ENCODE measurements around the gene LMBR1. TPM values are rescaled to one million over a fixed set of nuclear protein-coding genes. Genes with fewer than 3 reads are reported as not detected.
"Not testable (repeated sequence)": the region's sequence is repeated elsewhere in the genome, so short reads cannot be mapped to it uniquely, and the experiment has no call there.

The LMBR1 gene, protein sequence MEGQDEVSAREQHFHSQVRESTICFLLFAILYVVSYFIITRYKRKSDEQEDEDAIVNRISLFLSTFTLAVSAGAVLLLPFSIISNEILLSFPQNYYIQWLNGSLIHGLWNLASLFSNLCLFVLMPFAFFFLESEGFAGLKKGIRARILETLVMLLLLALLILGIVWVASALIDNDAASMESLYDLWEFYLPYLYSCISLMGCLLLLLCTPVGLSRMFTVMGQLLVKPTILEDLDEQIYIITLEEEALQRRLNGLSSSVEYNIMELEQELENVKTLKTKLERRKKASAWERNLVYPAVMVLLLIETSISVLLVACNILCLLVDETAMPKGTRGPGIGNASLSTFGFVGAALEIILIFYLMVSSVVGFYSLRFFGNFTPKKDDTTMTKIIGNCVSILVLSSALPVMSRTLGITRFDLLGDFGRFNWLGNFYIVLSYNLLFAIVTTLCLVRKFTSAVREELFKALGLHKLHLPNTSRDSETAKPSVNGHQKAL
- 19.5 TPM for polyA plus RNA-seq (2013, experiment 1 of 2; ENCODE audit: insufficient read length)
- polyA plus RNA-seq (2013, experiment 2 of 2; ENCODE audit: insufficient read length), result 19.7 TPM

DNA sequence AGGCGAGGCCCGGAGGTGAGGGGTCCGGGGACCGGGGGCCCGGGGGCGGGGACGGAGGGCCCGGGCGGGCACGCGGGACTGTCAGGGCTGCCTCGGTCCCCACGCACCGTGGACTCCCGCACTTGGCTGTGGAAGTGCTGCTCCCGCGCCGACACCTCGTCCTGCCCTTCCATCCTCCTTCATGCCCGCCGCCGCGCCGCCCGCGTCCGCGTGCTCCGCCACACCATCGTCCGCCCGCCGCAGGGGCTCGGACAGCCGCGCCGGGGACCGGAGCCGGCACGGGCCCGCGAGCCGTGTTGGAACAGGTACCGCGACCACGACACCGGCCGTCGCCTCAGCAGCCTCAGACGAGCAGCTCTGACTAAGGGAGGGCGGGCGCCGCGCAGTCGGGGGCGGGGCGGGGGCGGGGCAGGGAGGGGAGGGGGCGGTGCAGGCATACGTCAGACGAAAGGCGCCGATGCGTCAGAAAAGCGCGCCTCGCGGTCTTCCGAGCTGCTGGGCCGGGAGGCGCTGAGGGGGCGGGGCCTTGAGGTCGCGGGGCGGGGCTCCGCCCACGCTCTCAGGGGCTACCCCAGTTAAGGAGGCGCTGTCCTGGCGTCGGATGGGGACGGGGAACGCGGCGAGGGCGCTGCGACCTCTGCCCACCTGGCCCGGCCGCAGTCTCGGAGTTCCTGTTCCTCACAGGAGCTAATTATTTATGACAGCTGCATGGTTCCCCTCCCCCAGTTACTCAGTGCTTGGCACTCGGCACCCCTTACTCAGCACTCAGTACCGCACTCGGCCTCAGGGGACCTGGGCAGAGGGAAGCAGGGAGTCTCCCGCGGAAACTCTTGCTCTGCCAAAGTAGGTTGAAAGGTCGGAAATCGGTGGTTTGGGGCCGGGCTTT is at the start of gene LMBR1:
Gene LMBR1, minus strand, starts transcription at position 363 of the 886 bp plus-strand sequence. Its CDS starts 190 bp downstream, at position 173.
- DNase-seq, result peak; percentile 90

DNA sequence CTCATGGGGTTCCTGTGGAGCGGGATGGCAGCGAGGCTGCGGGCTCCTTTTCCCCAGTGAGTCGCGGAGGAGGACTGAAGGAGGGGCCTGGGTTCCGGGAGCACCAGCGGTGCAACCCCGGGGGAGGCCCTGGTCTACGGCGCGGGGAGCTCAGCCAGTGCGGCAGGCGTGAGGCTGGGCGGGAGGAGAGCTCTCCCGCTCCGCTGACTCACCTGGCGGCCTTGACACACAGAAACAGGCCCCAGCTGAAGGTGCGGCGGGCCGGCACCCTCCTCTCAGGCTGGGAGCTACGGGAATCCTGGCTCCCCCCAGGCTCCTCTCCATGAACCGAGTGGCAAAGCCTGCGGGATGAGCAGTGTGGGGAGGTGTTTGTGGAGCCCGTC is 49.7 kb upstream of the LMBR1 start:
- no peak for DNase-seq

DNA sequence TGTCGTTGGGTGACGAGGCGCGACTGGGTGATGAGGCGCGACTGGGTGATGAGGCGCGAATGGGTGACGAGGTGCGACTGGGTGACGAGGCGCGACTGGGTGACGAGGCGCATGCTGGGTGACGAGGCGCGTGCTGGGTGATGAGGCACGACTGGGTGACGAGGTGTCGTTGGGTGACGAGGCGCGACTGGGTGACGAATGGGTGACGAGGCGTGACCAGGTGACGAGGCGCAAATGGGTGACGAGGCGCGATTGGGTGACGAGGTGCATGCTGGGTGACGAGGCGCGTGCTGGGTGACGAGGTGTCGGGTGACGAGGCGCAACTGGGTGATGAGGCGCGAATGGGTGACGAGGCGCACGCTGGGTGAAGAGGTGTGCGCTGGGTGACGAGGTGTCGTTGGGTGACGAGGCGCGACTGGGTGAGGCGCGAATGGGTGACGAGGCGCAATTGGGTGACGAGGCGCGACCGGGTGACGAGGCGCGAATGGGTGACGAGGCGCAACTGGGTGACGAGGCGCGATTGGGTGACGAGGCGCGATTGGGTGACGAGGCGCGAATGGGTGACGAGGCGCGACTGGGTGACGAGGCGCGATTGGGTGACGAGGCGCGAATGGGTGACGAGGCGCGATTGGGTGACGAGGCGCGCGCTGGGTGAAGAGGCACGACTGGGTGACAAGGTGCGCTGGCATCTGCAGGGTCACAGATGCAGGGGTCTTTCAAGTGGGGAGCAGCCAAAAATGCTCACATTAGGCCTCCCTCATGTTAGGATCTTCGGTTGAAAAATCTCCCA is 48.6 kb upstream of the LMBR1 start:
- DNase-seq, result no peak

DNA sequence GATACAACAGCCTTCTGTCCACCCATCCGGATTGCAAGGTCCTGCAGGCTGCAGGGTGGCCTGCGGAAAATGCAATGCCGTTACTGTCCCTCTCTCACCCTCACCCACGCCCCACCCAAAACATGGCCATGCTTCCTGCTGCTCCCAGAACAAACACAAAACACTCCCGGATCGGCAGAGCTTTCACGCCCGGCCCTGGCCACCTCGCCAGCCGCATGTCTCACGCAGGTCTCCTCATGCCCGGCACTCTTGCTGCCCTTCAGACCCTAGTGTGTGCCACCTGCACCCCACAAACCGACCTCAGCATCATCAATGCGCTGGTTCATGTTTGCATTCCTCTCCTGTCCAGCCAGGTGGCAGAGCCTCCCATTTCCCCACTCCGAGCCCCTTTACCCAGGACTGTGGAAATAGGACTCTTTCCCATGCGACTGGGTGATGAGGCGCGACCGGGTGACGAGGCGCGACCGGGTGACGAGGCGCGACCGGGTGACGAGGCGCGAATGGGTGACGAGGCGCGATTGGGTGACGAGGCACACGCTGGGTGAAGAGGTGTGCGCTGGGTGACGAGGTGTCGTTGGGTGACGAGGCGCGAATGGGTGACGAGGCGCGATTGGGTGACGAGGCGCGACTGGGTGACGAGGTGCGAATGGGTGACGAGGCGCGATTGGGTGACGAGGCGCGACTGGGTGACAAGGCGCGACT is 47.6 kb upstream of the LMBR1 start:
- no peak for DNase-seq

DNA sequence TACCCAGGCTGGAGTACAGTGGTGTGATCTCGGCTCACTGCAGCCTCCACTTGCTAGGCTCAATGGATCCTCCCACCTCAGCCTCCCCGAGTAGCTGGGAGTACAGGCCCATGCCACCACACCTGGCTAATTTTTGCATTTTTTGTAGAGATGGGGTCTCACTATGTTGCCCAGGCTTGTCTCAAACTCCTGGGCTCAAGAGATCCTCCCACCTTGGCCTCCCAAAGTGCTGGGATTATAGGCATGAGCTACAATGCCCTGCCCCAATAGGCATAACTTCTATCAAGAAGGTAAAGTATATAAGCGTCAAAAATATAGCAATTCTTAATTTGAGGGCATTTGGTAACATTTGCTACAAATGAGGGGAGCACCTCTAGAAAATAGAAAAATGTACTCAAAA is 43.8 kb upstream of the LMBR1 start:
- DNase-seq, result not testable (repeated sequence)

DNA sequence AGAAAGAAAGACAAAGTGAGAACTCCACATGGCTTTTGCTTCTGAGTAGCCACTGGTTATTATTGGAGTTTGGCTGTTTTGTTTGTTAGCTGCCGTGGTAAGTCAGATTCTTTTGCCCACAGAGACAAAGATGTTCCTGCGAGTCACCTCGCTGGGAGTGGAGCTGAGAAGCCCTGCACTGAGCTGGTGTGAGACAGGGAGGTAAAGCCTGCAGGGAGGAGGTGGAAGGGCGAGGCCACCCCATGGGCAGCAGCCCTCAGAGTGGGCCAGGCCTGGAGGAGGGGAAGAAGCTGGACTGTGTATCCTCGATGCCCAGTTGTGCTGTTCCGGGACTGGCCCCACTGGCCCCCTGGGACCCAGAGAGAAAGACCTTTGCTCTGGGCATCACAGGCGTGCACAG is 42.3 kb upstream of the LMBR1 start:
- no peak for DNase-seq

DNA sequence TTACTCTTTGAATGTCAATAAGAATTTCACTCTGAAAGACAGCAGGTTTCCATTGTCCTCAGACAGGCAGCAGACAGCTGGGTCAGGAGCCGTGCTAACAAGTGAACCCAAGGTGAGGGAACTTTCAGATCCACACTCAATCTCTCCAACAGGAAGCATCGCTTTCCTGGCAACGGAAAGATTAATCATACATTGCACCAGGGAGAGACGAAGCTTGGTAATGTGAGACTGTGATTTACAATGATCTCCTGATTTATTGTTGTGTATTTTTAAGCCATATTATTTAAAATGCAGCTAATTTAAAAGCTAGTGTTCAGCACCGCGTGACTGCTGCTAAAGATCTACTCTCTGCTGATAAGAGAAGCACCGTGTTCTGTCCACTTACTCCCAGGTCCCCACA is 39.0 kb upstream of the LMBR1 start:
- DNase-seq, result no peak

DNA sequence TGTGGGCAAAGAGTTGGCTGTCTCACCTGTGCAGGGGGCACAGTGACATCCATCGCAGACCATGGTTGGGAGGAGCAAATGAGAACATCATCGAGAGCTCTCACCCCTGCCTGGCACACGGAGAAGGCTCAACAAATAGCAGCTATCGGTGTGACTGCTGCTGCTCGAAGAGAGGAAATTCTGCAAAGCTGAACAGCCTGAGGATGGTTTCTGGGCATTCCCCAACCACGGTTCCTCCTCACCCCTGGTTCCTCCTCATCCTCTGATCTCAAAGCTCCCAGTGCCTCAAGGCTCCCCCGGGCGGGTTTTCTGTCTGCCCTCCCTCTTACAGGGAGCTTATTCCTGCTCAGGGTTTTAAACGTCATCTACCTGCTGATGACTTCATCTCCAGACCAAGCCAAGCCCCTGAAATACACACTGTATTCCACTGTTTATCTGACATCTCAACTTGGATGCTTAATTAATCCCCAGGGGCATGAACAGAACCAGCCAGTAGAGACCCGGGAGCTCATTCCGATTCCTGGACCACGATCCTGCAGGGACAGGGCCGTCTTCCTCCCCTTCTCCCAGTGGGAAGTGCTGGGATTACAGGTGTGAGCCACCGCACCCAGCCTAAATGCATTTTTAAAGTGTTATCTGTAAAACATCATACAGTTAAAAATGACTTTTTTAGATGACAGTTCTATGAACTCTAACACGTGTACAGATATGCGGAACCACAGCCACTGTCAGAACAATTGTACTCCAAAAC is 37.0 kb upstream of the LMBR1 start:
- DNase-seq, result no peak

DNA sequence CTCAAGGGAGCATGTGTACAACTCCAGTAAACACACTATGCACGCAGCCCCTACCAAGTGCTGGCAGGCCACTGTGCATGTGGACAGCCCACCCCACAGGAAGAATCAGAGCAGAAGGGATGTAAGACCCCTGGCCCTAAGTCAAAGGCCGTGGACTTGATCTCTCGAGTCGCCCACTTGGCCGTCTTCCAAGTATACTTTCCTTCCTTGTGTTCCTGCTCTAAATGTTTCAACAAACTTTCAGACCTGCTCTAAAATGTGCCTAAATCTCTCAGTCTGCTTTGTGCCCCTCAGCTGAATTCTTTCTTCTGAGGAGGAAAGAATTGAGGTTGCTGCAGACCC is 35.4 kb upstream of the LMBR1 start:
- no peak for DNase-seq

DNA sequence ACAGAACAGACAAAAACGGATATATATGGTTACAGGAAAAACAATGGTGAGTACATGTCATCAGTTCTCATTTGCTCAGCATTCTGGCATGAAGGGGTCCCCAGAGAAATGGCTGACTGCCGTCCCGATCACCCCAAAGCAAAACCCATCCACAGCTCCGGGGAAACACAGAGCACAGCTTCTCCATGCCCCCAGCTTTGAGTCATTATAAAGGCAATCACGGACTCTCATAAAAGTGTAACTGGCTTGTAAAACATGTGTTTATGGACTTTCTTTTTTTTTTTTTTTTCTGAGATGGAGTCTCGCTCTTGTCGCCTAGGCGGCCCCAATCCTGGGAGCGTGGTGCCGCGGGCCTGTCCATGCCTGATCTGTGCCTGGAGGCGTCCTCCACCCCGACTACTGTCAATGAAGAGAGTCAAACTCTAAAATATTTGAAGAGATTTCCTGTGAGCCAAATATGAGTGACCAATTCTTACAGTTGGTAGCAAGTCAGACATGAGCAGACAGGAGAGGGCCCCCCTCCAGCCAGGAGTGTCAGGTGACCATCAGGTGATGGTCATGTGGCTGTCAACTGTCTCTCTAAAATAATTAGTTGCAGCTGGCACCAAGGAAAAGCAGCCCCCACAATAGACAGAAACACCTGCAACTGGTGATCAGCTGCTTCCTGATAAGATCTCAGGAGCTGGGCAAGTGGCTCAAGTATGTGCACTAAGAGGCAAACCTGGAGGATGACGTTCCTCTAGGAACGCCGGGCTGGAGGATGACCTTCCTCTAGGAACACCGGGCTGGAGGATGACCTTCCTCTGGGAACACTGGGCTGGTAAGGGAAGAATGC is 34.8 kb upstream of the LMBR1 start:
- no peak for DNase-seq

DNA sequence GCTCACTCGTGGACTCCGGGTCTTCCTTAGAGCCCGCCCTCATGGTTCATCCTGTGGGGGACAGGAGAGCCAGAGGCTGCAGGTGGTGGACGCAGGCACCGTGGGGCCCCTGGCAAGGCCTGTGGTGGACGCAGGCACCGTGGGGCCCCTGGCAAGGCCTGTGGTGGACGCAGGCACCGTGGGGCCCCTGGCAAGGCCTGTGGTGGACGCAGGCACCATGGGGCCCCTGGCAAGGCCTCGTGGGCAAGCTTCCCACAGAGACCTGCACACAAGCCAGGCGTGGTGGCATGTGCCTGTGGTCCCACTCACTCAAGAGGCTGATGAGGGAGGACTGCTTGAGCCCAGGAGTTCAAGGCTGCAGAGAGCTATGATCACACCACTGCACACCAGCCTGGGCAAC is 32.8 kb upstream of the LMBR1 start:
- not testable (repeated sequence) for DNase-seq

DNA sequence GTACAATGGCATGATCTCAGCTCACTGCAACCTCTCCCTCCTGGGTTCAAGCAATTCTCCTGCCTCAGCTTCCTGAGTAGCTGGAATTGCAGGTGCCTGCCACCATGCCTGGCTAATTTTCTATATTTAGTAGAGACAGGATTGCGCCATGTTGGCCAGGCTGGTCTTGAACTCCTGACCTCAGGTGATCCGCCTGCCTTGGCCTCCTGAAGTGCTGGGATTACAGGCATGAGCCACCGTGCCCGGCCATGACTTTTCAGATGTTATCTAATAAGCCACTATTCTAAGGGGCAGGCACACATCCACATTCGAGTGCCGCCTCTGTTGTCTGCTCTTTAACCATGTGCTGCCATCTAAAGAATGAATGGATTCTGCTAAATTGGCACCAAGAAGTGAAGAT is 29.3 kb upstream of the LMBR1 start:
- not testable (repeated sequence) for DNase-seq

DNA sequence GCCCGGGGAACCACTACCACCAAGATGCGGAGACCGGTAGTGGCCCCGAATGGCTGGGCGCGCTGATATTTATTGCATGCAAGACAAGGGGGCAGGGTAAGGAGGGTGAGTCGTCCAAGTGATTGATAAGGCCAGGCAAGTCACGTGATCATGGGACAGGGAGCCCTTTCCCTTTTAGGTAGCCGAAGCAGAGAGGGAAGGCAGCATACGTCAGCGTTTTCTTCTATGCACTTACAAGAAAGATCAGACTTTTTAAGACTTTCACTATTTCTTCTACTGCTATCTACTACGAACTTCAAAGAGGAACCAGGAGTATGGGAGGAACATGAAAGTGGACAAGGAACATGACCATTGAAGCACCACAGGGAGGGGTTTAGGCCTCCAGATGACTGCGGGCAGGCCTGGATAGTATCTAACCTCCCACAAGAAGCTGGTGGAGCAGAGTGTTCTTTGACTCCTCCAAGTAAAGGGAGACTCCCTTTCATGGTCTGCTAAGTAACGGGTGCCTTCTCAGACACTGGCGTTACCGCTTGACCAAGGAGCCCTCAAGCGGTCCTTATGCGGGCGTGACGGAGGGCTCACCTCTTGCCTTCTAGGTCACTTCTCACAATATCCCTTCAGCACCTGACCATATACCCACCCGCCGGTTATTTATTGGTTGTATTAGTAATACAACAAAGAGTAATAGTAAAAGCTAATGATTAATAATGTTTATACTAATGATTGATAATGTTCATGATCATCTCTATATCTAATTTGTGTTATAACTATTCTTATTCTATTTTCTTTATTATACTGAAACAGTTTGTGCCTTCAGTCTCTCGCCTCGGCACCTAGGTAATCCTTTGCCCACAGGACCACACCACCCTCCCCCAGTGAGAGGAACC is 27.7 kb upstream of the LMBR1 start:
- DNase-seq, result not testable (repeated sequence)

DNA sequence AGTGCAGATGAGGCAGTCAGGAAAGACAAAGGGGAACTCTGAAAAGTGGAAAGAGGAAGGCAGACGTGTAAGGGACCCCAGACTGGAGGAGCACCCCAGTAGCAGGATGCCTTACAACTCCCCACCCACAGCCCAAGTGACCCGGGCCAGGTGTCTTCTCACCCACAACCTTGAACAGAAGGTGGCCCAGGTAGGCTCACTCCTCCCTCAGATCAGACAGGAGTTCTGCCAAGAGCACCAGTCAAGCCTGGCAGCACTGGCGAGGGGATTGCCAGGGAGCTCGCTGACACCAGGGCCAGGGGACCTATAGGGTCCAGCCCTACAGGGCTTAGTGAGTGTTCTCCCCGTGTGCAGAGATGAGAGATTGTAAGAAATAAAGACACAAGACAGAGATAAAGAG is 27.1 kb upstream of the LMBR1 start:
- DNase-seq, result no peak

DNA sequence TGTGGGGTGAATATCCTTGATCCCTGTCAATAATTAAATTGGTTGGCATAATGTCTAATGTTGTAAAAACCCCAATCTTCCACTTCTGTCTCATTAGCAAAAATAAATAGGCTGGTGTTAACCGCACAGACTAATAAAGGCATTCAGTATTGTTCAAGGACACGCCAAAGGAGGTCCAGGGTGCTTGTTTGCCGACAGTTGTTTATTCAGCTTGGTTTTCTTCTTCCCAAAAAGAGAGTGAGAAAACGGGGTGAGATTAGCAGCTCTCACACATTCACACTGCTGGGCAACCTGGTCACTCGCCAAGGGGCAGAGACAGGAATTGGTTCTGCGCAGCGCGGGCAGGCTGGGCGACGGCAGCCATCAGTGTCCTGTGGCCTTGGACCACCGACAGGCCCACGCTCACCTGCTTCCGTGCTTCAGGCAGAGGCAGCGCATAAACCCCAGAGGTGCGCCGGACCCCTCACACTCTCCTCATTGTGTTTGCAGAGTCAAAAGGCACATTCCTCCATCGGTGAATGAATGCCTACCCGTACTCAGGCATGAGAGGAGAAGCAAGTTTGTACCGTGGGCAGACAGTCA is 26.2 kb upstream of the LMBR1 start:
- no peak for DNase-seq

DNA sequence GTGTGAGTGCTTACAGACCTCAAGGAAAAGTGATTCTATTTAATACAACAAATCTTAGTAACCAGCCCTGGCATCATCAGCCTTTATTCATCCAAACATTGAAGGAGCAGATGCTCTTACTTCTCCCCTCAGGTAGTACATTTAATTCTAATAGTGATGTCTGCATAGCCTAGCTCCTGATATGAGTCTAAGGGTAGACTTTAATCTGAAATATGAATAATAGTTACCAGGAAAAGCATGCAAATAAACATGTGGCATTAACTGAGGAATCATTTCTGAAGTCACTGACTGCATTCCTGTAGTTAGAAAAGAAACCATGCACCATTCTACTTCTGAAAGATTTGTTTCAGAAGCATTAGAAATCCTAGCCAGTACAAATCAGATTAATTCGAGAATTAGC is 25.7 kb upstream of the LMBR1 start:
- DNase-seq, result no peak

DNA sequence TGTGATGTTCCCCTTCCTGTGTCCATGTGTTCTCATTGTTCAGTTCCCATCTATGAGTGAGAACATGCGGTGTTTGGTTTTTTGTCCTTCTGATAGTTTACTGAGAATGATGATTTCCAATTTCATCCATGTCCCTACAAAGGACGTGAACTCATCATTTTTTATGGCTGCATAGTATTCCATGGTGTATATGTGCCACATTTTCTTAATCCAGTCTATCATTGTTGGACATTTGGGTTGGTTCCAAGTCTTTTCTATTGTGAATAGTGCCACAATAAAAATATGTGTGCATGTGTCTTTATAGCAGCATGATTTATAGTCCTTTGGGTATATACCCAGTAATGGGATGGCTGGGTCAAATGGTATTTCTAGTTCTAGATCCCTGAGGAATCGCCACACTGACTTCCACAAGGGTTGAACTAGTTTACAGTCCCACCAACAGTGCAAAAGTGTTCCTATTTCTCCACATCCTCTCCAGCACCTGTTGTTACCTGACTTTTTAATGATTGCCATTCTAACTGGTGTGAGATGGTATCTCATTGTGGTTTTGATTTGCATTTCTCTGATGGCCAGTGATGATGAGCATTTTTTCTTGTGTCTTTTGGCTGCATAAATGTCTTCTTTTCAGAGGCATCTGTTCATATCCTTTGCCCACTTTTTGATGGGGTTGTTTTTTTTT is 16.7 kb upstream of the LMBR1 start:
- not testable (repeated sequence) for DNase-seq

DNA sequence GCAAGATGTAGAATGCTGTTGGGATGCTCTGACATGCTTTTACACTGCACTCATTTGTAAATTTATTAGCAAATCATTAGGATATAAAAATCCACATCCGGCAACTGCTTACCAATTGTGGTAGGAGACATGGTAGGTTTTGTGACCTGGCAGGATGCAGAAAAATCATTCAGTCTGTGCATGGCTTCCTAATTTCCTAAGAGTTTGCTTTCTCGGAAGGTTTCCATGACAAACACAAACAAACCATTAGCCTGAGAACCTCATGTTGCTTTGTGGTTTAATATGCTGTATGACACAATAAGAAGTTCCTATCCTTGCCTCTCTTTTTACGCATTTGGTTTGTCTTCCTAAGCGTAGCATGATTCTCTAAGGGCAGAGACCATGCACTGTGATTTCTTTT is 14.7 kb upstream of the LMBR1 start:
- DNase-seq, result peak; percentile 3

All from fibroblast of skin of back (primary cell).